ENCODE measurements around the gene MRPS9.

DNA sequence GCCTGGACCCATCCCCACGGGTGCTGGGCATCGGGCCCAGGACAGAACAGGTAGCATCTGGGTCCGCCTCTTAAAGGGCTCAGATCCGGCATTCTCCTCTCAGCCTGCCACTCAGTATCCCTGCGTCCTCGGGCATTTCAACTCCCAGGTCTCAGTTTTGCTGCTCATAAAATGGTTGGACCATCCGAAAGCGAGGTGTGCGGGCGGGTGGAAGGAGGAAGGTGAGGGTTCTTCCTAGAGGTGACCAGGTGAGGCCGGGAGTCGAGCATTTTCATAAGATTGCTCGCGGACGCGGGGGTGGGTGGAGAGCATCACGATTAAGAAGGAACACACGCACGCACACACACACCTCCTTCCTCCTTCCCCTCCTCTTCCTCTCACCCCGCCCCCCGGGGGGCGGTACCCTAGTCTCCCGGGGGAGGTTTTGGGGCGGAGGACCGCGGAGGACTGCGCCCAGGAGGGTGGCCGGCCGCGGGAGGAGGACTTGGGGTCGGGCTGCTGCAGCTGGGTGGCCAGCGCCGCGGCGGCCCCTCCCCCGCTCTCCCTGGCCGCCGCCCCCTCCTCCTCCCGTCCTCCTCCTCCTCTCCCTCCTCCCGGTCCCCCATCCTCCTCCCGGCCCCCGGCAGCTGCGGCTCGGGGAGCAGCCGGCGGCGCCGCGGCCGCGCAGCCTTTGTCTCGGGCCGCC lies 105.7 kb downstream of the MRPS9 start:
- TF ChIP-seq GATA2 (IDR thresholded peaks at IDR 0.05; ENCODE audit: insufficient read depth, insufficient read length, low read depth, low read length) (no peak), EZH2 (IDR thresholded peaks at IDR 0.05; ENCODE audit: borderline replicate concordance, low read depth, low read length, severe bottlenecking) (peak; percentile 64)

Measured in endothelial cell of umbilical vein (primary cell).